Measurements from ENCODE around the gene YARS1.
A peak's percentile ranks its signal among the peaks of the same experiment; 100 is the strongest.

The YARS1 gene

DNA sequence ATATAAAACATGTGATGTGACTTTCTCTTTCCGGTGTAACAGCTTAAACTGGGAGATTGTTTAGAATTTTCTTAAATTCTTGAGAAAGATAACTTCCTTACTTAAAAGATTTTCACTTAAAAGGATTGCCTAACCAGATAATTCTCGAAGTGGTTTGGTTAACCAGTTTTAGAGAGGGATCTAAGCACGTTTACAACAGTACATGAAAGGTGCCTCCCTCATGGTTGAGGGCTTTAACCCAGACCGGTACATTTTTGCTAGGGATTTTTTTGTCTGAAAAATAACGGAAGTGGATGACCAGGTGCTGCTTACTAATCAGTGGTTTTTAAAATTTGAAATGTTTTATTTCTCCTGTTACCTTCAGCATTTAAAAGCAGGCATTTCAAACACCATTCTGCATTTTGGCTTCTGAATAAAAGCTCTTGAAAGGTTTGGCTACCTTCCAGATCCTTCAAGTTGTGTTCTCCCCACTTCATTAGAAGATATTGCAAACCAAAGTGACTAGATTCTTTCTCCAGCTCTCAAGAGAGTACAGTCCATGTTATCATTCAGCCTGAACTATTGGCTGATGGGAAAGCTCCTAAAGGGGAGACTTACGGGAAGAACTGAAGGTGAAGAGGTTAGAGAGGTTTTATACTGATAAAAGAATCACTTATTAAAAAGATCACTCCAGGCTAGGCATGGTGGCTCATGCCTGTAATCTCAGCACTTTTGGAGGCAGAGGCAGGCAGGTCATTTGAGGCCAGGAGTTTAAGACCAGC, 13.1 kb upstream of the YARS1 start:
- H3K4me3 ChIP-seq (ENCODE audit: low read length), result no peak overlapping the region
- no peak for DNase-seq (ENCODE audit: low read depth)
- TF ChIP-seq CTCF (conservative IDR thresholded peaks at IDR 0.05; ENCODE audit: low read depth, low read length), result no peak

DNA sequence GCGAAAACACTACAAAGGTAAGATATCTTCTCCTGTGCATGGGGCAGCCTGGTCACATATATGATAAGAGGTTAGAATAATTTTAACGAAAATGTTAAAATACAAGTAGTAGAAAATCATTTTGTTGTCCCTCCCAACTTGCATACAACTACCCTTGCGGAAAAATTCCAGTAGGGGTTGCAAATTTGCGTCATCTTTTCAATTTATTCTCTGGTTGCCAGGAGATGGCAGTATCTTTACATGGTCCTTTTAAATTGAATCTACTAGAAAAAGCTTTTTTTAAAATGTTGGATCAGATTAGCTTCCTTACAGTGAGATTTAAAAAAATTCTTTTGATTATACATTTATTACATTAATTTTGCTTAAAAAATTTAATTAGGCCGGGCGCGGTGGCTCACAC, 11.2 kb upstream of the YARS1 start:
- no peak for DNase-seq (ENCODE audit: low read depth)

DNA sequence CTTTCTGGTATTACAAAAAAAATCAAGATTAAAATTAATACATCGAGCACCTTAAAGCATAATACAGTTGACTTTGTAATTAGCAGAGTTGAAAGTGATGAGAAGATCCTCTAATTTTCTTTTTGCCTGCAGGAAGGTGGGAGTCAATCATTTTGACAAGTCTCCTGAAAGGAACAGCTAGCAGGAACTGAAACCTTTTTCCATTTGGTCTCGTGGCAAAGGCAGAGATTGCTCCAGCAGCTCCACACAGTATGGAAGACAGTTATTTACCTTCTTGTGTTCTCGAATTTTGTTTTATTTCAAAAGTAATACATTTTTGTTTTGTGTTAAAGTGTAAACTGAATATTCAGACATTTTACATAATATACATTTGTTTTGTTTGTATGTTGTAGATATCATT, 8.0 kb upstream of the YARS1 start:
- DNase-seq (ENCODE audit: low read depth), result no peak
- no peak for TF ChIP-seq CTCF (conservative IDR thresholded peaks at IDR 0.05; ENCODE audit: low read depth, low read length)
- H3K4me3 ChIP-seq (ENCODE audit: low read length), result no peak overlapping the region

More for the DNA sequence above, 11.2 kb upstream of the YARS1 start:
- no peak overlapping the region for H3K4me3 ChIP-seq (ENCODE audit: low read length)
- peak; percentile 1 for TF ChIP-seq CTCF (conservative IDR thresholded peaks at IDR 0.05; ENCODE audit: low read depth, low read length)

DNA sequence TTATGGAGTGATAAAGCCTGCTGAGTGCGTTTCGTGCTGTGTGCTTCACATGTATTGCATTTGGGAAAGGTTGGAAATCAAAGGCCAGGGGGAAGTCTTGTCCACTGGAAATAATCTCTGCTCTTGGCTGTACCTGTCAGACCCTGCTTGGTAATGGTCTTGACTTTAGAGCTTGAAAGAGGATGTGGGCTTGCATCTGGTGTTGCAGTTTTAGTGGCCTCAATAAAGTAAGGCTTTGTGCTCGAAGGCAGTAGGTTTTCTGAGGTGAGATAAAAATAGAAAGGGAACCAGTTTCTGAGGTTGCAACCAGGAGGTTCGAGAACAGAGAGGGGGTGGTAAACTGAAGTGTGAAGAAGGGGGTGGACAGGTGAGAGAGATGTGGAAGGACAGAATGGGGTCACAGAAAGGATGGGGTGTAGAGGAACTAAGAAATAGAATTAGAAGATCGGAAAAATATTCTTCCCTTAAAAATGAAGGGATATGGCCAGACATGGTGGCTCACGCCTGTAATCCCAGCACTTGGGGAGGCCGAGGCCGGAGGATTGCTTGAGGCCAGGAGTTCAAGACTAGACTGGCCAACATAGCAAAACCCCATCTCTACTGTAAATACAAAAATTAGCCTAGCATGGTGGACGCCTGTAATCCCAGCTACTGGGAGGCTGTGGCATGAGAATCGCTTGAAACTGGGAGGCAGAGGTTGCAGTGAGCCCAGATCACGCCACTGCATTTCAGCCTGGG, 1.8 kb upstream of the YARS1 start:
- DNase-seq (ENCODE audit: low read depth), result no peak
- no peak for TF ChIP-seq CTCF (conservative IDR thresholded peaks at IDR 0.05; ENCODE audit: low read depth, low read length)
- H3K4me3 ChIP-seq (ENCODE audit: low read length), result peak overlapping the region; percentile 98

- no peak for DNase-seq (ENCODE audit: low read depth)
- peak overlapping the region; percentile 98 for H3K4me3 ChIP-seq (ENCODE audit: low read length)
- no peak for TF ChIP-seq CTCF (conservative IDR thresholded peaks at IDR 0.05; ENCODE audit: low read depth, low read length)
Observed at GRCh38 chr1:32817815-32818786, 943 bp upstream of the YARS1 start.

- no peak for DNase-seq (ENCODE audit: low read depth)
- H3K4me3 ChIP-seq (ENCODE audit: low read length), result peak overlapping the region; percentile 98
- no peak for TF ChIP-seq CTCF (conservative IDR thresholded peaks at IDR 0.05; ENCODE audit: low read depth, low read length)
Observed at GRCh38 chr1:32816676-32817158, 441 bp downstream of the YARS1 start.

Data from retinal pigment epithelial cell (primary cell).